OCI-LY7 (cell line): ENCODE measurements around the gene CNN1. TPM values are rescaled to one million over a fixed set of nuclear protein-coding genes. Genes with fewer than 3 reads are reported as not detected.
A peak's percentile ranks its signal among the peaks of the same experiment; 100 is the strongest.

Source experiments
- BruUV-seq: library from RNA; stranded (reverse); fragments of 400-500 nt; replicated peaks from 2 replicates; lab custom pipeline; 2021; lab: Mats Ljungman, UMichigan
- CTCF ChIA-PET: fragments of 300-600 bp; sonication (Branson Sonifier 250); formaldehyde crosslinking; loops from one replicate; lab custom pipeline; 2022; ENCODE audit warnings: antibody characterized with exemption; ENCODE audit not compliant: unreplicated experiment; lab: Charles Lee
- POLR2A ChIA-PET: fragments of 300-600 bp; sonication (Branson Sonifier 250); formaldehyde crosslinking; loops from one replicate; lab custom pipeline; 2022; ENCODE audit warnings: antibody characterized with exemption; lab: Charles Lee
- DNase-seq: peaks from one replicate; pipeline ENCODE4 v3.0.0-alpha.2; 2015; ENCODE audit warnings: low spot score
- H2AFZ ChIP-seq: fragments of 200-600 bp; sonication (generic), shearing (Covaris generic); 2 replicates; pipeline ENCODE4 v1.6.1; 2014; ENCODE audit warnings: mild to moderate bottlenecking, antibody characterized with exemption, low read length, moderate library complexity
- H3K27ac ChIP-seq: fragments of 200-600 bp; sonication (generic); 2 replicates; pipeline ENCODE4 v1.5.1; 2014; ENCODE audit warnings: mixed run types, low read depth, mild to moderate bottlenecking, moderate library complexity, low read length, inconsistent platforms; ENCODE audit not compliant: poor library complexity, severe bottlenecking
- H3K36me3 ChIP-seq: fragments of 200-600 bp; sonication (generic); 2 replicates; pipeline ENCODE4 v1.6.1; 2014; ENCODE audit warnings: mild to moderate bottlenecking, antibody characterized with exemption, low read length, moderate library complexity, mixed read lengths; ENCODE audit not compliant: insufficient read depth
- H3K4me1 ChIP-seq: fragments of 200-600 bp; sonication (generic); 2 replicates; pipeline ENCODE4 v1.5.1; 2014; ENCODE audit warnings: mild to moderate bottlenecking, low read length; ENCODE audit not compliant: insufficient read depth, poor library complexity, severe bottlenecking
- H3K4me2 ChIP-seq: fragments of 200-600 bp; sonication (generic); 2 replicates; pipeline ENCODE4 v1.6.1; 2014; ENCODE audit warnings: mild to moderate bottlenecking, low read length
- H3K4me3 ChIP-seq: fragments of 200-600 bp; sonication (generic); 2 replicates; pipeline ENCODE4 v1.5.1; 2014; ENCODE audit warnings: mild to moderate bottlenecking, low read depth, low read length; ENCODE audit not compliant: poor library complexity, severe bottlenecking
- H3K79me2 ChIP-seq: fragments of 200-600 bp; sonication (generic); 2 replicates; pipeline ENCODE4 v1.6.1; 2016; ENCODE audit warnings: low read depth, mild to moderate bottlenecking, low read length, moderate library complexity, mixed read lengths; ENCODE audit not compliant: insufficient read depth
- H3K9me2 ChIP-seq: fragments of 200-600 bp; sonication (generic); 2 replicates; pipeline ENCODE4 v1.6.1; 2016; ENCODE audit warnings: mild to moderate bottlenecking, low read length, mixed read lengths; ENCODE audit not compliant: insufficient read depth
- H3K9me3 ChIP-seq: fragments of 200-600 bp; sonication (generic); 2 replicates; pipeline ENCODE4 v1.6.1; 2014; ENCODE audit warnings: mild to moderate bottlenecking, mixed run types, low read length, mixed read lengths
- H4K20me1 ChIP-seq: fragments of 200-600 bp; sonication (generic); 2 replicates; pipeline ENCODE4 v1.6.1; 2014; ENCODE audit warnings: mild to moderate bottlenecking, antibody characterized with exemption, low read length, moderate library complexity, mixed read lengths; ENCODE audit not compliant: insufficient read depth
- EZH2phosphoT487 ChIP-seq: fragments of 200-600 bp; sonication (generic); IDR thresholded peaks from 2 replicates; pipeline ENCODE4 v1.6.1; 2018; ENCODE audit warnings: low read depth, borderline replicate concordance, mild to moderate bottlenecking, mixed run types, antibody characterized with exemption, low read length, moderate library complexity, mixed read lengths
- intact Hi-C: fragments of 100-400 bp; cut with micrococcal nuclease; formaldehyde crosslinking; loops from one replicate; pipeline ENCODE4 v1.10.0; 2022; ENCODE audit not compliant: unreplicated experiment
- total RNA-seq, 2 experiments: library from RNA; depleted of rRNA in 1 of 2; stranded (reverse); fragments of >200 nt in 1 of 2; shearing (Covaris generic) in 1 of 2; gene quantifications; 2 replicates each; pipeline ENCODE4 v1.2.3, GENCODE V29; 2014 to 2022
- TF ChIP-seq, protein P1 (sequence below): fragments of 200-600 bp; sonication (generic); conservative IDR thresholded peaks from 2 replicates; pipeline ENCODE4 v1.5.1; 2014; ENCODE audit warnings: mild to moderate bottlenecking, antibody characterized with exemption, low read length, moderate library complexity, mixed read lengths

Gene CNN1
- total RNA-seq, 2 experiments from 2014 or later, result not detected

DNA sequence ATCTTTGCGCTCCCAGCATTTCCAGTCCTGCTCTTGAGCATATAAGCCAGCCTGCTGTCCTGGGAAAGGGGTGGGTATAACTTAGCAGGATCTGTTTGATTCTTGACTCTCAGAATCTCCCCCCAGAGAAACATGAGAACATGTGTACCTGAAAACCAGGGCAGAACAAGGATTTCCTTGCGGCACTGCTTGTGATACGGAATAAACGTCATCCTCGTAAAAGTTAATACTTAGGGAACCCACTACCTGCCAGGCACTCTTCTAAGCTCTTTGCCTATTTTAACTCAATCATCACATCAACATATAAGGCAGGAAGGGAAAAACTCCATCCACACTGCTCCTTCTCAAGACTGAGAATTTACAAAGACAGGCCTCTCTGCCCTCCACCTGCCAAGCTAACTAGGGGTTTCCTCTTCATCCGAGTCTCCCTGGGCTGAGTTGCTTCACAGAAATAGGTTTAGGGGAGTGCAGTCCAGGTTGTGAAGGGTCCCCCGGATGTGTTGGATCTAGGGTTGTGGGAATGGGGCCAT lies 34.1 kb upstream of the CNN1 start:
- BruUV-seq, result no TSS peak
- TF ChIP-seq, protein P1, sequence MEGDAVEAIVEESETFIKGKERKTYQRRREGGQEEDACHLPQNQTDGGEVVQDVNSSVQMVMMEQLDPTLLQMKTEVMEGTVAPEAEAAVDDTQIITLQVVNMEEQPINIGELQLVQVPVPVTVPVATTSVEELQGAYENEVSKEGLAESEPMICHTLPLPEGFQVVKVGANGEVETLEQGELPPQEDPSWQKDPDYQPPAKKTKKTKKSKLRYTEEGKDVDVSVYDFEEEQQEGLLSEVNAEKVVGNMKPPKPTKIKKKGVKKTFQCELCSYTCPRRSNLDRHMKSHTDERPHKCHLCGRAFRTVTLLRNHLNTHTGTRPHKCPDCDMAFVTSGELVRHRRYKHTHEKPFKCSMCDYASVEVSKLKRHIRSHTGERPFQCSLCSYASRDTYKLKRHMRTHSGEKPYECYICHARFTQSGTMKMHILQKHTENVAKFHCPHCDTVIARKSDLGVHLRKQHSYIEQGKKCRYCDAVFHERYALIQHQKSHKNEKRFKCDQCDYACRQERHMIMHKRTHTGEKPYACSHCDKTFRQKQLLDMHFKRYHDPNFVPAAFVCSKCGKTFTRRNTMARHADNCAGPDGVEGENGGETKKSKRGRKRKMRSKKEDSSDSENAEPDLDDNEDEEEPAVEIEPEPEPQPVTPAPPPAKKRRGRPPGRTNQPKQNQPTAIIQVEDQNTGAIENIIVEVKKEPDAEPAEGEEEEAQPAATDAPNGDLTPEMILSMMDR, result no peak
- H3K4me3 ChIP-seq, result peak overlapping the region; percentile 82
- POLR2A ChIA-PET, result interaction anchor here (0.6 kb wide), 1 partner anchor 9 kb away, joined by 6 read pairs; no protein-coding TSS in a partner anchor
- peaks cover 11% of the 10 kb centered on the region; the same call in 1 of the 2 replicates for H3K79me2 ChIP-seq
- no peak overlapping the region for H3K27ac ChIP-seq
- CTCF ChIA-PET, result no interaction called here
- no peak for DNase-seq
- no peaks in the 10 kb centered on the region for H4K20me1 ChIP-seq
- peak overlapping the region; percentile 90 for H3K4me2 ChIP-seq
- H3K36me3 ChIP-seq, result 0 out of 2 replicates have a peak, but pooled peaks cover 3% of the 10 kb centered on the region
- intact Hi-C loops, result loop anchor here (1.0 kb wide), 1 partner anchor 24 kb away; no protein-coding TSS in a partner anchor
- no peaks in the 10 kb centered on the region for H3K9me2 ChIP-seq
- H2AFZ ChIP-seq, result peak overlapping the region; percentile 33; the same call in 1 of the 2 replicates
- H3K9me3 ChIP-seq, result no peaks in the 10 kb centered on the region
- H3K4me1 ChIP-seq, result peaks cover 23% of the 10 kb centered on the region

GRCh38 chr19:11505032-11505503 lies 33.6 kb upstream of the CNN1 start:
- peak overlapping the region; percentile 76 for H3K27ac ChIP-seq
- ChIA-PET POLR2A (interaction anchor here (0.6 kb wide), 1 partner anchor 9 kb away, joined by 6 read pairs; no protein-coding TSS in a partner anchor), CTCF (no interaction called here)
- no peaks in the 10 kb centered on the region for H3K9me2 ChIP-seq
- H3K79me2 ChIP-seq, result peaks cover 11% of the 10 kb centered on the region; the same call in 1 of the 2 replicates
- intact Hi-C loops, result loop anchor here (1.0 kb wide), 1 partner anchor 23 kb away; no protein-coding TSS in a partner anchor
- DNase-seq, result peak; percentile 97
- peak overlapping the region; percentile 33; the same call in 1 of the 2 replicates for H2AFZ ChIP-seq
- peak overlapping the region; percentile 82 for H3K4me3 ChIP-seq
- peak overlapping the region; percentile 95 for H3K4me2 ChIP-seq
- no peaks in the 10 kb centered on the region for H4K20me1 ChIP-seq
- TF ChIP-seq EZH2phosphoT487, result no peak
- TF ChIP-seq, protein P1, result no peak
- H3K4me1 ChIP-seq, result peaks cover 23% of the 10 kb centered on the region
- 0 out of 2 replicates have a peak, but pooled peaks cover 6% of the 10 kb centered on the region for H3K36me3 ChIP-seq
- no TSS peak for BruUV-seq
- H3K9me3 ChIP-seq, result no peaks in the 10 kb centered on the region
